NCI-H226 (cell line): Measurements from ENCODE around the gene DPYSL3.
A peak's percentile ranks its signal among the peaks of the same experiment; 100 is the strongest.

Source experiments
- DNase-seq: peaks from one replicate; pipeline ENCODE4 v3.0.0-alpha.2; 2015

Gene DPYSL3

DNA sequence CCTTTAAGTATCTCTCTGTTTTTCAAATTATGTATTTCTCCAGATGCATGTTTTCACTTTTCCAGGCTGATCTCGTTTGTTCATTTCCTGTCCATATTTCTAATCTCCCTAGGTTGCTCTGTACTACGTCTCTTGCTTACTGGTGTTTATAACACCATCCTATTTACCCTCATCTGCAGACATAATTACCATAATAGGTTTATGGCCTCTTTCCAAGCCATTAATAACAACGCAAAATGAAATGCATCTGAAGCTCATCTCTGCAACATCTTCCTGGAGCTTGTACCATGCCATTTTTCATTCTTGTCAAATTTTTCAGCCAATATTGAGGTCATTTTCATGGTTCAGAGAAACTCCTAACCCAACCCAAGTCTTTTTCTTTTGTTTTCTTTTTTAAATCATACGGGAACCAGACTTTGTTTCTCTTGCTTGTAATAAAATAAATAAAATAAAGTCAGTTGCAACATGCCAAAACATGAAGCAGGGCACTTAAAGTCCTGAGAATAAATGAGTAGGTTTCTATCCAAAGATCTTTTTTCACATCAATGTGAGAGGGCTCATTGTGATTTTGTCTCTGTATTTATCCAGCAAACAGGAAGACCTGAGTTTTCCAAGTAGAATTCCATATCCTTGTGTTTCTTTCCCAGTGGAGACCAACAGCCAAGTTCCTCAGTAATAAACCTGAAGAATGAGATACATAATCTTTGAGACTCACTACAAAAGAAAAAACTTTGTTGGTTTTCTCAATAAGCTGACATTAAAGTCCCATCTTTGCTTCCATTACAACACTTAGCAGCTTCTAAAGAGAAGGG, 37.0 kb downstream of the DPYSL3 start:
- no peak for DNase-seq

DNA sequence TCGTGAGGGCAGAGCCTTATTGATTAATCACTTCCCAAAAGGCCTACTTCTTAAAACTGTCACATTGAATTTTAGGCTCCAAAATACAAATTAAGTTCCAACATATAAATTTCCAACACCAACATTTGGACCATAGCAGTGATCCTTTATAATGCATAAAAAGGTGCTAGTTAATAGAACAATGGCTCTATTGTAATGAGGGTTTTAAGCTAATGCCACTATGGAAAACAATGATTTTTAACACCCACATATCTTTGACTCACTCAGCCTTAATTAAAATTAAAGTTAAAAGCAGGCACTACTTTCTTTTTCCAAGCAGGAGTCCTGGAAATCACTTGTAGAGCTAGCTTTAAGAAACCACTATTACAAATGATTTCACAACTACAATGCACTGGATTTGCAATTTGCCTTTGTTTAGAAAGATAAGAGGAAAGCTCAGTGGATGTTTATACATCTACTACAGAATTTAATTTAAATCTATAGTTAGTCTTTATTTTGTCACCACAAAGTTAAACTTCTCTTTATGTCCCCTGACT, 41.8 kb downstream of the DPYSL3 start:
- no peak for DNase-seq

- DNase-seq, result no peak
Observed at GRCh38 chr5:147466360-147466980, 43.4 kb downstream of the DPYSL3 start.

- no peak for DNase-seq
Observed at GRCh38 chr5:147465747-147466146, 44.1 kb downstream of the DPYSL3 start.

DNA sequence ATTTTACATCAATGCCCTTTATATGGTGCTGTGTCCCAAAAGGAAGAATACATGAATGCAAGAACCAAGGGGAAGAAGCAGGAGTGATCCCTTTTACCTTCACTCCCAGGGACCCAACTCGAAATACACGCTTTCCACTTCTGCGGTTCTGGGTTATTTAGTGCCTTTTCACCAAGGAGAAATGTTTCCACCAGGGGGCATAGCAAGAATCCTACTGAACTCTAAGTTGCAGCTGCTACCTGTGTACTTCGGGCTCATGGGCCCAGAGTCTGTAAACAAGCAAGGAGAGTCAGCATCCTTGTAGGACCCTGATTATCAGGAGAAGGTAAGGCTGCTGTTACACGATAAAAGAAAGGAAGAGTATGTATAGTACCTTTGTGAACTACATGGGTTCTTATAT, 45.7 kb downstream of the DPYSL3 start:
- no peak for DNase-seq

GRCh38 chr5:147461915-147462314, 48.0 kb downstream of the DPYSL3 start:
- DNase-seq, result no peak

GRCh38 chr5:147460380-147460779, 49.5 kb downstream of the DPYSL3 start:
- DNase-seq, result no peak

- no peak for DNase-seq
Observed at GRCh38 chr5:147458581-147458980, 51.3 kb downstream of the DPYSL3 start.

GRCh38 chr5:147455822-147456450, 53.9 kb downstream of the DPYSL3 start:
- DNase-seq, result no peak

GRCh38 chr5:147454996-147455677, 54.7 kb downstream of the DPYSL3 start:
- DNase-seq, result no peak

DNA sequence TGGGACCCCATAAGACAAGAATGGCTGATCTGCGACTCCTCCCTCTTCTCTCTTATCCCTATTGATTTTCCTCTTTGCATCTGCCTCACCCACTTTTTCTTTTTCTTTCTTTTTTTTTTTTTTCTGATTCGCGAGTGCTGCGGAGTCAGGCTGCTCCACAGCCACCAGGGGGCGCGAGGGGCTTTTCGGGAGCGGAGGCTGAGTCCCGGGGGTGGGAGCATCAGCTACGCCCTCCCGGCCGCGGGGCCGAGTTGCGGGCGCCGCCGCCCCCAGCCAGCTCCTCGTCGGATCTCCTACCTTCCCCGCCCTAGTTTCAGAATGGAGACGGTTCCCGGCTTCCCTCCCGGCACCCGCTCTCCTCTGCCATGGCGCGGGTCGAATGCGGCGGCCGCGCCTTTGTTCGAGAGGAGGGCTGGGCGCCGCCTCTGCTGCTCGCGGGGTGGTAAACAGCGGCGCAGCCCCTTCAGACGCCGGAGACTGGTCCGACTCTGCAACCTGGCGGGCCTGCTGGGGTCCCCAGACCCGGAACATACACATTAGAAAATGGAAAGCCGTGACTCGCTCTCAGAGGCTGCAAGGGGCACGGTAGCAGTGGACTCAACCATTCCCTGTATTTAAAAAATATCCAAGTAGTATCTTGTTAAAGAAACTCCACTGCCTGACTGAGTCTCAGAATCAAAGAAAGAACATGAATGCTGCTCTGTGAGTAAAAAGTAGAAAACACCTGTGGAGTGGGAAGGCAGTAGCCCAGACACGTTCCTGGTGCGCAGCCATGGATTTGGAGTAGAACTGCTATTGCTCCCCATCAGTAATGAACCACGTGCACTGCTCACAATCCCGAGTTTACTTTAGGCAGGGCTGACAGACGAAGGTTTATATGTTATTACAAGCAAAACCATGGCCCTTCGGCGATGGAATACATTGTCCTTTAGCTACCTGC, 55.7 kb downstream of the DPYSL3 start:
- peak; percentile 48 for DNase-seq

DNA sequence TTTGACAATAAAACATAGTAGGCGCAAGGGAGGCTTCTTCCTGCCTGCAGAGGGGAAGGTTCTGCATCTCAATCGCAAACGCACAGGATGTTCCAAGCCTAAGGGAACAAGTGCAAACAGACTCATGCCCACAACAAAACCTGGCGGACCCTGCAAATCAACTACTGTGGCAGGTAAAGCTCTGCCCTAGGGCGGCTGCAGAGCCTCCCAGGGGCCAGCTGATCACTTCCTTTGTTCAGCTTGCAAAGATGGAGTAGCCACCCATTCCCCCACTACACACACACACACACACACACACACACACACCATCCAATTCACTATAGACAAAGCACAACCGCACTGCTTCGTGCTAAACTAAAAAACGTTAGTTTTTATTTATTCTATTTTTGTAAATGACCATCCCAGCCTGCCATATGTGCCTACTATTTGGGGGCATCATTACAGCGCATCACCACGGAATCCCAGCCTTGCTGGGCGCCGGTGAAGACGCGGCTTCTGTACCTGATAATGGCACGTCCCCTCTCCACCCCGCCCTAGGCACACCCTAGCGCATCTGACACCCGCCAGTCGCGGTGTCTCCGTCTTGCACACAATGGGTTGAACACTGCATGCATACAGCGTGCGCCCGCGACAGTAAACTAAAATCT, 57.6 kb downstream of the DPYSL3 start:
- DNase-seq, result no peak

GRCh38 chr5:147451193-147451592, 58.7 kb downstream of the DPYSL3 start:
- DNase-seq, result no peak

DNA sequence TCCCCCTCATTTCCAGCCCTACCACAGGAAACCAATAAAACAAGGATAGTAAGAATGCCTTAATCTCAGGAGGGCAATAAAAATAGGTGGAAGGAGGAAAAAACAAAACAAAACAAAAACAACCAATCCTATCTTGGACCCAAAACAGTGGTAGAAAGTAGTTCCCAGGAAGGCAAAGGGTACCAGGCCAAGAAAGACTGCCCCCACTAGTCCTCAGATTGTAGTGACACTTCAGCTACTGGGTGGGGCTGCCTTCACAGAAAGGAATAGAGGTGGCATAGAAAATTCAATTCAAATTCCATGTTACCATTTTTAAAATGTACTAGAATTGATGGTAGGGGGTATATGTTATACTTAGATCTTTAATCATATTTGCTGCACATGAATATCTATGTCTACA, 59.3 kb downstream of the DPYSL3 start:
- DNase-seq, result no peak

GRCh38 chr5:147448766-147449165, 61.1 kb downstream of the DPYSL3 start:
- peak; percentile 44 for DNase-seq

GRCh38 chr5:147446523-147446922, 63.3 kb downstream of the DPYSL3 start:
- no peak for DNase-seq

DNA sequence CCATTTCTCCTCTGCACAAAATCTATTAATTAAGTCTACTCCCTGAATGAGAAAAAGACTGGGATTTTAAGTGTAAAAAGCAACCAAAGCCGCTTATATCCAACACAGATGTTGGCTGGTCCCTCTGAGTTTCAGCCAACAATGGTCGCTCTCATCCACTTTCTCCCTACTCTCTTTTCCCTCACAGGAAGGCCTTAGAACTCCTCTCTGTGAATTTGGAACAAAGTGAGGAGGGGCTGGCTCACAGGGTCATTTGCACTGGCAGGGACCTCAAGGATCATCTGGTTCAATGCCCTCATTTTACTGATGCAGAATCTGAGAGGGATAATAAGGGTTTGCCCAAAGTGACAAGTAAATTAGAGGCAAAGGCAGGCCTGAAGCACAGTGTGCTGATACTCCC, 64.0 kb downstream of the DPYSL3 start:
- no peak for DNase-seq

DNA sequence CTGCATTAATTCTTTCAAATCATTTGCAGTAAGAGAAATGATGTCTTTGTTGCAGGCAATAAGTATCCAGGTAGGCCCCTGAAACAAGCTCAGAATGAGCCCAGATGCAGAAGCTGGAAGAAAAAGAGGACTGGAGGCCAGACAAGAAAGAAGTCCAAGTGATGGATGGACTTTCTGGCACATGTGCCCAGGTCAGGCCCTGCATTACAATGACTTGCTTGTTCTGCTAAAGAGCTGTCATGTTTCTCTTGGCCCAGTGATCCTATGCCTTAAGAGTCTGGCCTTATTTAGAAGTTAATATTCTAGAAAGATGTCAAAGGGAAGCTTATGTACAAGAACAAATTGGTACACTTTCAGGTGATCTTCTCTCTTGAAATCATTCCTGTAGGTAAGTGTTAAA, 64.8 kb downstream of the DPYSL3 start:
- no peak for DNase-seq

- no peak for DNase-seq
Observed at GRCh38 chr5:147442224-147442623, 67.6 kb downstream of the DPYSL3 start.

GRCh38 chr5:147441191-147441695, 68.6 kb downstream of the DPYSL3 start:
- no peak for DNase-seq

DNA sequence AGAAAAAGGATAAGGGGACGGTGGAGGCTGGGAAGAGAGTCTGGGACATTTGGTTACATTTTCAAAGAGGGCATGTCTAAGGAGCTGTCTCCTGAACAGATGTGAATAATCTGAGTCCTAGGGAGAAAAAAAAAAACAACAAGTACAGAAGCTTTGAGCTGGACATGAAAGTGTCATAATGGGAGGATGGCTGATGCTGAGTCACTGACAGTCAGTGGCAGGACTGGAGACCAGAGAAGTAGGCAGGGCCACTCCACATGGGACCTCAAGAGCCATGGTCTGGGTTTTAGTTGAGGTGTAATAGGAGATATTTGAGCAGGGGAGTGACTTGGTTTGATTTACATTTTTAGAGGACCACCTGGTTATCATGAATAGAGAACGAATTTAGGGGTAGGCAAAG, 70.6 kb downstream of the DPYSL3 start:
- no peak for DNase-seq
